ENCODE results near the gene PLXNA4.

DNA sequence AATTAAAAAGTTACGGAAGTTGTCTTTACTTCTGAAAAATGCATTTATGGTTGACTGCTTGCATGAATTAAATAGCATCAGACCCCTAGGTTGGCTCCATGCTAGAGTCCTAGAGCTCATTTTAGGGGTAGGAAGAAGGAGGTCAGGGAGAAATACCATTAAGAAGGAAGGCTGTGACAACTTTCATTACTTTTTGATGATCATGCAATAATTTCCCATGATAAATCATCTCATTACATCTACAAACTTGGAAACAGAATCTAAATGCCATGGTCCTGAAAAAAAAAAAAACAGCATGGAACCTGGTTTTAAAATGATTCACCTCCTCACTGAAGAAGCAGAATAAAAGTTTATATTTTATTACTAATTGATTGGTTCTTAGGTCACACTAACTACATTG lies 20.3 kb upstream of the PLXNA4 start:
- no peak for TF ChIP-seq CTCF (IDR thresholded peaks at IDR 0.05)
- TF ChIP-seq POLR2A (IDR thresholded peaks at IDR 0.05) = no peak
